ENCODE measurements around the gene CLEC18A.

DNA sequence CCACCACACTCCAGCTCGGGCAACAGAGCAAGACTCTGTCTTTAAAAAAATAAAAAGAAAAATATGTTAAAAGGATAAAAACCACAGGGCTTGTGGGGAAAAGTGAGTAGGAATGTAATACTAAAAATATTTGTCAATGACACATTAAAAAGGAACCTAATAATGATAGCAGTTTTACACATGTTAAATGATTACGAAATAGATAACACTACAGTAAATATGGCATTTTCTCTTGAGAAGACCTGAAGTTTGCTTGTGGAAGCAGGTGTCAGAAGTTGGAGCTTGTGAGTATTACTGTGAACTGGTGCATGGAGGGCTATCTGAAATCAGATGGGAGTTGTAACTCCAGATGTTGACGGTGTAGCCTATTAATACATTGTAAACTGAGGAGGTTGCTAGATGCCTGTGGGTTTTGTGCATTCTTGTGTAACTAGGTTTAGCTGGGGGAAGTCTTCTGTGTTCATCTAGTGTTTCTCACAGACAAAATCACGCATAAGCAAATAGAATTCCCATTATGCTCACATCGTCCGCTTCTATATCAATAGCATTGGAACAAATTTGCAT is 44.2 kb upstream of the CLEC18A start:
- no peak for TF ChIP-seq CTCF (IDR thresholded peaks at IDR 0.05)
- no peak for TF ChIP-seq EZH2phosphoT487 (IDR thresholded peaks at IDR 0.05)

Measured in neural progenitor cell (in vitro differentiated cells).